Keratinocyte (primary cell): ENCODE measurements around the gene BARX2. TPM values are rescaled to one million over a fixed set of nuclear protein-coding genes. Genes with fewer than 3 reads are reported as not detected.

Experiments used
- DNase-seq: peaks from one replicate; pipeline ENCODE4 v3.0.0-alpha.2; 2011; ENCODE audit warnings: low read depth, missing footprints, low spot score
- FAIRE-seq: peaks from 2 replicates; lab custom pipeline; 2011; peaks lifted over from hg19 to GRCh38; lab: Jason Lieb, UNC
- H2AFZ ChIP-seq: 2 replicates; pipeline ENCODE4 v1.6.0; 2012; ENCODE audit warnings: low read length, control low read depth, inconsistent platforms; ENCODE audit not compliant: control insufficient read depth
- H3K27ac ChIP-seq: 2 replicates; pipeline ENCODE4 v1.5.1; 2011; ENCODE audit warnings: low read length; ENCODE audit not compliant: control insufficient read depth, insufficient read depth
- H3K27me3 ChIP-seq: 3 replicates; pipeline ENCODE4 v1.6.0; 2011; ENCODE audit warnings: low read length; ENCODE audit not compliant: control insufficient read depth, insufficient read depth; ENCODE audit errors: extremely low read depth
- H3K36me3 ChIP-seq, 2 experiments: 2 replicates in 1 of 2; 3 replicates in 1 of 2; pipeline ENCODE4 v1.5.1; 2011; ENCODE audit warnings: low read length in 2 of 2, mild to moderate bottlenecking in 1 of 2; ENCODE audit not compliant: control insufficient read depth in 2 of 2, insufficient read depth in 2 of 2; ENCODE audit errors: extremely low read depth in 1 of 2
- H3K4me1 ChIP-seq: 3 replicates; pipeline ENCODE4 v1.5.1; 2011; ENCODE audit warnings: low read length; ENCODE audit not compliant: control insufficient read depth, insufficient read depth; ENCODE audit errors: extremely low read depth
- H3K4me2 ChIP-seq: 3 replicates; pipeline ENCODE4 v1.6.0; 2011; ENCODE audit warnings: low read depth, low read length; ENCODE audit not compliant: control insufficient read depth, insufficient read depth; ENCODE audit errors: extremely low read depth
- H3K4me3 ChIP-seq, 3 experiments: fragments of 200-600 bp in 1 of 3; sonication (generic) in 1 of 3; 2 replicates in 2 of 3; 3 replicates in 1 of 3; pipeline ENCODE4 v1.5.1; 2011 to 2016; ENCODE audit warnings: low read length in 3 of 3, mild to moderate bottlenecking in 3 of 3, control low read depth in 2 of 3, inconsistent platforms in 1 of 3, low read depth in 1 of 3, mixed read lengths in 1 of 3, mixed run types in 1 of 3, moderate library complexity in 1 of 3; ENCODE audit not compliant: control insufficient read depth in 2 of 3, insufficient read depth in 2 of 3; ENCODE audit errors: extremely low read depth in 1 of 3
- H3K79me2 ChIP-seq: 2 replicates; pipeline ENCODE4 v1.6.0; 2012; ENCODE audit warnings: low read length; ENCODE audit not compliant: control insufficient read depth, insufficient read depth
- H3K9ac ChIP-seq: 3 replicates; pipeline ENCODE4 v1.6.0; 2011; ENCODE audit warnings: low read length; ENCODE audit not compliant: control insufficient read depth, insufficient read depth; ENCODE audit errors: extremely low read depth
- H3K9me1 ChIP-seq: 3 replicates; pipeline ENCODE4 v1.6.0; 2011; ENCODE audit warnings: low read length; ENCODE audit not compliant: control insufficient read depth, insufficient read depth; ENCODE audit errors: extremely low read depth
- H3K9me3 ChIP-seq: 2 replicates; pipeline ENCODE4 v1.5.1; 2012; ENCODE audit warnings: low read depth, low read length; ENCODE audit not compliant: control insufficient read depth
- H4K20me1 ChIP-seq: 3 replicates; pipeline ENCODE4 v1.6.0; 2011; ENCODE audit warnings: low read length; ENCODE audit not compliant: control insufficient read depth, insufficient read depth; ENCODE audit errors: extremely low read depth
- EZH2 ChIP-seq: IDR thresholded peaks from one replicate; pipeline ENCODE4 v1.6.1; 2012; ENCODE audit warnings: inconsistent platforms, mild to moderate bottlenecking, low read length, moderate library complexity
- dilution Hi-C: fragments of 300-500 bp; cut with MboI; formaldehyde crosslinking; loops from one replicate; pipeline ENCODE4 v1.7.0; 2020; ENCODE audit warnings: low sequenced_read_pairs; ENCODE audit not compliant: extremely low pct_ligation_motif_present
- polyA plus RNA-seq, 5 experiments: library from polyadenylated mRNA; depleted of rRNA in 3 of 5; stranded (reverse) in 3 of 5; stranded (forward) in 1 of 5; unstranded in 1 of 5; fragments of >200 nt; gene quantifications; 1 replicate in 1 of 5; 2 replicates in 3 of 5; 3 replicates in 1 of 5; pipeline versions ENCODE4 v1.2.1 to v1.2.3, GENCODE V29; 2011 to 2012; ENCODE audit warnings: missing spikeins in 2 of 5, low read depth in 1 of 5, low replicate concordance in 1 of 5
- TF ChIP-seq, protein P1 (sequence below), 3 experiments: IDR thresholded peaks in 1 of 3; conservative IDR thresholded peaks in 1 of 3; optimal IDR thresholded peaks in 1 of 3; 2 replicates in 2 of 3; 3 replicates in 1 of 3; pipeline versions ENCODE3 to v1.5.1; 2011; ENCODE audit warnings: low read length in 3 of 3, mild to moderate bottlenecking in 3 of 3, moderate library complexity in 2 of 3, control low read depth in 1 of 3, inconsistent platforms in 1 of 3; ENCODE audit not compliant: insufficient read depth in 2 of 3; ENCODE audit errors: extremely low read depth in 1 of 3

Gene BARX2
- polyA plus RNA-seq, 1 donor (not counting 4 experiments of a cell fraction or from before 2014, with no cell fraction given) = 0.87 TPM

DNA sequence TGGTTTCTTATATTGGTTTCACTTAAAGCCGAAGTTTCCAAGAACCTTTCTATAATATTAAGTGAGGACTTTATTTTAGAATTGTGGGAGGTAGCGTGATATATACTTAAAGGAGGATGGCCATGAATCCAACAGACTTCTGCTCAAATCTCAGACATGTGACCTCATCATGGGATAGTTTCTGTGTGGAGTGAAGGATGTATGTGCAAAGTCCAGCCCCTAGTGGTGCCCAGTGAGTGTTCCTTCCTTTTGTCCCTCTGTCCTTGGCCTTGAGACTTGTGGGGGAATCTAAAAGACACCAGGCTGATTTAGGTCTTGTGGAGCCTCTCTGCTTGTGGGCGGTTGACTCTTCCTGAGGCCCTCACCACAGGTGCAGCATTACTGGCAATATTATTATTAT lies 43.7 kb downstream of the BARX2 start:
- Histone ChIP-seq H3K9ac (no peak overlapping the region), H3K27me3 (no peaks in the 10 kb centered on the region), H2AFZ (no peak overlapping the region), H3K27ac (no peak overlapping the region), H3K4me1 (no peaks in the 10 kb centered on the region), H3K79me2 (no peaks in the 10 kb centered on the region), H3K4me3 (no peak overlapping the region), H3K4me2 (no peak overlapping the region), H3K9me3 (no peaks in the 10 kb centered on the region), H3K36me3 (no peaks in the 10 kb centered on the region), H4K20me1 (no peaks in the 10 kb centered on the region), H3K9me1 (no peaks in the 10 kb centered on the region)
- no peak for DNase-seq
- no peak for FAIRE-seq
- TF ChIP-seq, protein P1, sequence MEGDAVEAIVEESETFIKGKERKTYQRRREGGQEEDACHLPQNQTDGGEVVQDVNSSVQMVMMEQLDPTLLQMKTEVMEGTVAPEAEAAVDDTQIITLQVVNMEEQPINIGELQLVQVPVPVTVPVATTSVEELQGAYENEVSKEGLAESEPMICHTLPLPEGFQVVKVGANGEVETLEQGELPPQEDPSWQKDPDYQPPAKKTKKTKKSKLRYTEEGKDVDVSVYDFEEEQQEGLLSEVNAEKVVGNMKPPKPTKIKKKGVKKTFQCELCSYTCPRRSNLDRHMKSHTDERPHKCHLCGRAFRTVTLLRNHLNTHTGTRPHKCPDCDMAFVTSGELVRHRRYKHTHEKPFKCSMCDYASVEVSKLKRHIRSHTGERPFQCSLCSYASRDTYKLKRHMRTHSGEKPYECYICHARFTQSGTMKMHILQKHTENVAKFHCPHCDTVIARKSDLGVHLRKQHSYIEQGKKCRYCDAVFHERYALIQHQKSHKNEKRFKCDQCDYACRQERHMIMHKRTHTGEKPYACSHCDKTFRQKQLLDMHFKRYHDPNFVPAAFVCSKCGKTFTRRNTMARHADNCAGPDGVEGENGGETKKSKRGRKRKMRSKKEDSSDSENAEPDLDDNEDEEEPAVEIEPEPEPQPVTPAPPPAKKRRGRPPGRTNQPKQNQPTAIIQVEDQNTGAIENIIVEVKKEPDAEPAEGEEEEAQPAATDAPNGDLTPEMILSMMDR (optimal IDR thresholded peaks at IDR 0.05 in 1 of 3, IDR thresholded peaks at IDR 0.05 in 1 of 3, conservative IDR thresholded peaks at IDR 0.05 in 1 of 3; ENCODE audit: extremely low read depth in 1 of 3, insufficient read depth in 2 of 3, low read length in 3 of 3) = no peak
- TF ChIP-seq EZH2 = no peak
- dilution Hi-C loops = no loop called here

DNA sequence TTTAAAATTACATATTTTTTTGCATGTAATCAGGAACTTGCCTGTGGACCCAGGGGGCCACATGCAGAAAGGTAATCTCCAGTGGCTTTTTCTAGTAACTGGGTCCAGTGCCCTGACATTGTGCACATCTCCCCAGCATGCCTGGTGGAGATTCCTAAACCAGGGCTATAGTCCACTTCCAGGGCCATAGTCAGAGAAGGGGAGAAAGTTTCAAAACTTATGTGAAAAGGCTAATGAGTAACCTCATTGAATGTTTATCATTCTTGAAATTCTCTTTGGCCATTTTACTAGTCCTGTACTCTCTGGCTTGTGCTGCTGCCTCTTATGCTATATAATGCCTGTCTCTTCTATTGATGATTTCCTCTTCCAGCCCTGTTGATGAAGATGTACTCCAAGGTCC lies 47.8 kb downstream of the BARX2 start:
- no peak for FAIRE-seq
- H3K27me3 ChIP-seq = peaks cover 3% of the 10 kb centered on the region

More for the DNA sequence above, 47.8 kb downstream of the BARX2 start:
- DNase-seq = no peak
- dilution Hi-C loops = no loop called here
- Histone ChIP-seq H2AFZ (no peak overlapping the region), H3K4me1 (no peaks in the 10 kb centered on the region), H3K79me2 (no peaks in the 10 kb centered on the region), H3K4me3 (no peak overlapping the region), H3K4me2 (no peak overlapping the region), H3K36me3 (no peaks in the 10 kb centered on the region), H3K27ac (no peak overlapping the region), H4K20me1 (no peaks in the 10 kb centered on the region), H3K9ac (no peak overlapping the region), H3K9me1 (no peaks in the 10 kb centered on the region), H3K9me3 (no peaks in the 10 kb centered on the region)
- no peak for TF ChIP-seq EZH2
- TF ChIP-seq, protein P1 (optimal IDR thresholded peaks at IDR 0.05 in 1 of 3, IDR thresholded peaks at IDR 0.05 in 1 of 3, conservative IDR thresholded peaks at IDR 0.05 in 1 of 3; ENCODE audit: extremely low read depth in 1 of 3, insufficient read depth in 2 of 3, low read length in 3 of 3) = no peak
